IMR-90 (cell line): ENCODE data around the gene BMP2K. TPM values are rescaled to one million over a fixed set of nuclear protein-coding genes. Genes with fewer than 3 reads are reported as not detected.

Experiments used
- ATAC-seq: fragments of 200-7000 bp; cut with Tn5 transposase; 2 replicates; pipeline ENCODE4 v1.9.1; 2020; ENCODE audit warnings: low read depth, mild to moderate bottlenecking, moderate library complexity
- BruUV-seq: library from RNA; stranded (reverse); fragments of 400-500 nt; replicated peaks from 2 replicates; lab custom pipeline; 2021; lab: Mats Ljungman, UMichigan
- CTCF ChIA-PET: fragments of 300-600 bp; formaldehyde crosslinking; extraction: SDS; loops from one replicate; lab custom pipeline; 2021; ENCODE audit warnings: antibody characterized with exemption; lab: Yijun Ruan, JAX
- POLR2A ChIA-PET: fragments of 300-600 bp; sonication (Branson Sonifier 250); formaldehyde crosslinking; loops from one replicate; lab custom pipeline; 2022; ENCODE audit warnings: antibody characterized with exemption; ENCODE audit not compliant: unreplicated experiment; lab: Charles Lee
- DNase-seq: peaks from one replicate; pipeline ENCODE4 v3.0.0; 2013
- H2AFZ ChIP-seq: replicated peaks from 2 replicates; pipeline ENCODE3; 2013; ENCODE audit warnings: low read length, mild to moderate bottlenecking; ENCODE audit not compliant: poor library complexity
- H2AK5ac ChIP-seq: 2 replicates; pipeline ENCODE4 v1.6.1; 2013; ENCODE audit warnings: low read depth, low read length, inconsistent platforms
- H2AK9ac ChIP-seq: replicated peaks from 2 replicates; pipeline ENCODE3; 2013; ENCODE audit warnings: mild to moderate bottlenecking, low read depth, low read length, moderate library complexity; ENCODE audit not compliant: poor library complexity
- H2BK120ac ChIP-seq: 2 replicates; pipeline ENCODE4 v1.6.1; 2013; ENCODE audit warnings: low read depth, low read length, inconsistent platforms
- H2BK15ac ChIP-seq: 3 replicates; pipeline ENCODE4 v1.6.1; 2013; ENCODE audit warnings: low read depth, low read length, inconsistent platforms
- H2BK20ac ChIP-seq: 2 replicates; pipeline ENCODE4 v1.6.1; 2013; ENCODE audit warnings: low read depth, mild to moderate bottlenecking, inconsistent platforms, low read length, moderate library complexity
- H2BK5ac ChIP-seq: 2 replicates; pipeline ENCODE4 v1.6.1; 2013; ENCODE audit warnings: mild to moderate bottlenecking, low read depth, low read length, inconsistent platforms; ENCODE audit not compliant: poor library complexity, severe bottlenecking
- H3K14ac ChIP-seq: replicated peaks from 2 replicates; pipeline ENCODE4 v1.6.1; 2013; ENCODE audit warnings: low read depth, low read length, inconsistent platforms
- H3K18ac ChIP-seq: 2 replicates; pipeline ENCODE4 v1.6.1; 2013; ENCODE audit warnings: low read depth, low read length, control low read depth
- H3K23ac ChIP-seq: 2 replicates; pipeline ENCODE4 v1.6.1; 2013; ENCODE audit warnings: low read depth, low read length, inconsistent platforms
- H3K27ac ChIP-seq: 2 replicates; pipeline ENCODE4 v1.5.1; 2013; ENCODE audit warnings: mild to moderate bottlenecking, control low read depth, low read length; ENCODE audit not compliant: insufficient read depth
- H3K27me3 ChIP-seq: 2 replicates; pipeline ENCODE4 v1.6.1; 2013; ENCODE audit warnings: low read length; ENCODE audit not compliant: control insufficient read depth, insufficient read depth
- H3K36me3 ChIP-seq: 2 replicates; pipeline ENCODE4 v1.6.1; 2013; ENCODE audit warnings: low read length, mixed read lengths; ENCODE audit not compliant: control insufficient read depth, insufficient read depth
- H3K4ac ChIP-seq: 2 replicates; pipeline ENCODE4 v1.6.1; 2013; ENCODE audit warnings: low read depth, low read length, inconsistent platforms
- H3K4me1 ChIP-seq: 2 replicates; pipeline ENCODE4 v1.6.1; 2013; ENCODE audit warnings: low read length, mixed read lengths; ENCODE audit not compliant: control insufficient read depth, insufficient read depth
- H3K4me2 ChIP-seq: 2 replicates; pipeline ENCODE4 v1.6.1; 2013; ENCODE audit warnings: low read depth, mild to moderate bottlenecking, control low read depth, low read length, moderate library complexity
- H3K4me3 ChIP-seq: 2 replicates; pipeline ENCODE4 v1.5.1; 2013; ENCODE audit warnings: low read depth, mild to moderate bottlenecking, control low read depth, low read length, moderate library complexity; ENCODE audit not compliant: insufficient read depth
- H3K56ac ChIP-seq: 2 replicates; pipeline ENCODE4 v1.6.1; 2013; ENCODE audit warnings: low read length, inconsistent platforms; ENCODE audit not compliant: insufficient read depth; ENCODE audit errors: extremely low read depth
- H3K79me1 ChIP-seq, 2 experiments: 2 replicates each; pipeline ENCODE4 v1.6.1; 2013; ENCODE audit warnings: low read length in 2 of 2, inconsistent platforms in 1 of 2, low read depth in 1 of 2
- H3K9ac ChIP-seq: 2 replicates; pipeline ENCODE4 v1.6.1; 2013; ENCODE audit warnings: low read depth, low read length, control low read depth
- H3K9me1 ChIP-seq: 2 replicates; pipeline ENCODE4 v1.6.1; 2013; ENCODE audit warnings: low read length, inconsistent platforms; ENCODE audit not compliant: insufficient read depth
- H3K9me3 ChIP-seq: 2 replicates; pipeline ENCODE4 v1.6.1; 2013; ENCODE audit warnings: low read length; ENCODE audit not compliant: control insufficient read depth, insufficient read depth
- H4K20me1 ChIP-seq: 2 replicates; pipeline ENCODE4 v1.6.1; 2013; ENCODE audit warnings: low read length, inconsistent platforms; ENCODE audit not compliant: insufficient read depth
- H4K5ac ChIP-seq: 2 replicates; pipeline ENCODE4 v1.6.1; 2013; ENCODE audit warnings: mild to moderate bottlenecking, low read depth, low read length, control low read depth
- H4K8ac ChIP-seq, 2 experiments: 2 replicates each; pipeline ENCODE4 v1.6.1; 2013; ENCODE audit warnings: low read depth in 2 of 2, low read length in 2 of 2, control low read depth in 1 of 2, inconsistent platforms in 1 of 2
- H4K91ac ChIP-seq: 2 replicates; pipeline ENCODE4 v1.6.1; 2013; ENCODE audit warnings: low read depth, low read length, inconsistent platforms; ENCODE audit not compliant: insufficient read depth
- BHLHE40 ChIP-seq: fragments of 150-350 bp; IDR thresholded peaks from 2 replicates; pipeline ENCODE4 v1.6.1; 2016; ENCODE audit warnings: mild to moderate bottlenecking, low read depth, low read length
- CHD1 ChIP-seq: IDR thresholded peaks from 2 replicates; pipeline ENCODE4 v1.6.1; 2012; ENCODE audit warnings: low read depth, low read length, improper control_type of control experiment
- ELK1 ChIP-seq: fragments of 150-350 bp; IDR thresholded peaks from 2 replicates; pipeline ENCODE4 v1.6.1; 2016; ENCODE audit warnings: low read depth, mild to moderate bottlenecking, low read length, moderate library complexity, borderline replicate concordance
- FOS ChIP-seq: fragments of 150-350 bp; IDR thresholded peaks from 2 replicates; pipeline ENCODE4 v1.6.1; 2016; ENCODE audit warnings: low read depth, low read length
- MAZ ChIP-seq: IDR thresholded peaks from 2 replicates; pipeline ENCODE4 v1.6.1; 2012; ENCODE audit warnings: low read depth, mild to moderate bottlenecking, low read length, improper control_type of control experiment, moderate library complexity, borderline replicate concordance
- RAD21 ChIP-seq: IDR thresholded peaks from 2 replicates; pipeline ENCODE4 v1.6.1; 2012; ENCODE audit warnings: low read length, improper control_type of control experiment
- RFX5 ChIP-seq: IDR thresholded peaks from 2 replicates; pipeline ENCODE4 v1.8.0; 2012; ENCODE audit warnings: low read depth, mild to moderate bottlenecking, low read length, moderate library complexity
- SMC3 ChIP-seq: fragments of 150-350 bp; IDR thresholded peaks from 2 replicates; pipeline ENCODE4 v1.6.1; 2016; ENCODE audit warnings: low read depth, mild to moderate bottlenecking, antibody characterized with exemption, low read length, moderate library complexity
- USF2 ChIP-seq: fragments of 150-350 bp; IDR thresholded peaks from 2 replicates; pipeline ENCODE4 v1.6.1; 2017; ENCODE audit warnings: mild to moderate bottlenecking, antibody characterized with exemption, low read length, low read depth
- WGBS, 2 experiments: methylation state at CpG; one replicate each; pipeline versions ENCODE4 v1.1.5 to v1.1.7; 2013; ENCODE audit warnings: missing lambda C conversion rate in 2 of 2; ENCODE audit not compliant: insufficient read length in 1 of 2; ENCODE audit errors: extremely low coverage in 2 of 2; 5-methylcytosine and 5-hydroxymethylcytosine counted together
- dilution Hi-C: fragments of 300-500 bp; cut with HindIII; formaldehyde crosslinking; loops from one replicate; pipeline ENCODE4 v1.14.3; 2018; ENCODE audit warnings: low sequenced_read_pairs; ENCODE audit not compliant: unreplicated experiment
- in situ Hi-C: fragments of 300-500 bp; cut with MboI; formaldehyde crosslinking; loops from 3 replicates; pipeline ENCODE4 v1.14.3; 2019; ENCODE audit warnings: low sequenced_read_pairs, inconsistent platforms, mixed read lengths
- intact Hi-C: fragments of 100-400 bp; cut with micrococcal nuclease; formaldehyde crosslinking; loops from 2 replicates; pipeline ENCODE4 v1.10.0; 2022
- polyA plus RNA-seq, 3 experiments: library from polyadenylated mRNA; depleted of rRNA; stranded (reverse); fragments of >200 nt; gene quantifications; 2 replicates each; pipeline ENCODE4 v1.2.3, GENCODE V29; 2012; ENCODE audit warnings: low replicate concordance in 1 of 3
- total RNA-seq: library from RNA; depleted of rRNA; stranded (reverse); fragments of >200 nt; gene quantifications from 2 replicates; pipeline ENCODE4 v1.2.3, GENCODE V29; 2012

The BMP2K gene
- total and polyA plus RNA-seq, 2 of the 4 experiments (the other 2 are of a cell fraction) = 15.8 to 46.1 TPM

DNA sequence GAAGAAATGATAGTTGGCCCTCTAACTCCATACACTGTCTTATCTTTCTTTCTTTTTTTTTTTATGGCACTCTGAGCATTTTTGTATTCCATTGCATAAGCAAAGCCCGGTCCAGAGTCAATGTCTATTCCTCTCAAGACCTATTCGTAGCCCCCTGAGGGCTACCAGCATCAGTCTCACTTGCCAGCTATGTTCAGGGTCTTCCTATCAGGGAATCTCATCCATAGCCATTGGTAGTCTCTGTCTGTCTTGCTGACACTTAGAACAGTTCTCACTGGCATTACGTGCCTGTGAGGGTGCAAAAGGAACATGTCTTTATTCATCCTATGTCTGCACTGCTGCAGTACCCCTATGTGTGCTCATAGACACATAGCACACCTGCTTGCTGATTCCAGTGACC is 51.0 kb downstream of the BMP2K start:
- no peak overlapping the region for H3K14ac ChIP-seq
- H3K4me1 ChIP-seq = no peaks in the 10 kb centered on the region
- H3K36me3 ChIP-seq = peaks cover 16% of the 10 kb centered on the region
- H4K20me1 ChIP-seq = no peaks in the 10 kb centered on the region
- ATAC-seq = no peak
- no peak overlapping the region for H3K4me3 ChIP-seq
- no peak overlapping the region for H2AFZ ChIP-seq
- no peak overlapping the region for H4K5ac ChIP-seq
- no peak overlapping the region for H2BK20ac ChIP-seq
- H3K18ac ChIP-seq = no peak overlapping the region
- H3K9me3 ChIP-seq = no peaks in the 10 kb centered on the region
- H3K4ac ChIP-seq = no peak overlapping the region
- no peak overlapping the region for H3K9ac ChIP-seq
- no peak overlapping the region for H2BK120ac ChIP-seq
- no peak overlapping the region for H3K56ac ChIP-seq
- no peak for DNase-seq
- in situ Hi-C loops (no loop called here), dilution Hi-C loops (no loop called here), intact Hi-C loops (no loop called here)
- BruUV-seq = no TSS peak
- no peak overlapping the region for H3K27ac ChIP-seq
- no peak overlapping the region for H4K8ac ChIP-seq
- no peak overlapping the region for H2AK5ac ChIP-seq
- H3K27me3 ChIP-seq = no peaks in the 10 kb centered on the region
- TF ChIP-seq RAD21 (no peak), MAZ (no peak), FOS (no peak), BHLHE40 (no peak), CHD1 (no peak), USF2 (no peak), RFX5 (no peak), SMC3 (no peak), ELK1 (no peak)
- no peak overlapping the region for H3K23ac ChIP-seq
- whole genome bisulfite sequencing, 2 experiments = no CpG with 5 or more reads among the region's 3 CpGs
- no peak overlapping the region for H2BK5ac ChIP-seq
- POLR2A ChIA-PET = no interaction called here
- peaks cover 14 to 43% of the 10 kb centered on the region in 2 experiments; a peak in 3 of 4 replicates for H3K79me1 ChIP-seq
- no peak overlapping the region for H2BK15ac ChIP-seq
- H4K91ac ChIP-seq = no peak overlapping the region
- no peak overlapping the region for H3K4me2 ChIP-seq
- H2AK9ac ChIP-seq = no peak overlapping the region
- 0 out of 2 replicates have a peak, but pooled peaks cover 2% of the 10 kb centered on the region for H3K9me1 ChIP-seq
- CTCF ChIA-PET = no interaction called here
